Adrenal gland (tissue), 12 donors: ENCODE data around the gene ZNF337. TPM values are rescaled to one million over a fixed set of nuclear protein-coding genes. Genes with fewer than 3 reads are reported as not detected.
"Not testable (repeated sequence)": the region's sequence is repeated elsewhere in the genome, so short reads cannot be mapped to it uniquely, and the experiment has no call there.

Experiments
- DNase-seq, 7 donors: peaks; one replicate each; pipeline ENCODE4 v3.0.0-alpha.2; 2019 to 2020
- H3K27ac ChIP-seq, 5 donors: fragments of 200-600 bp; sonication (generic) in 4 of 5; 1 replicate in 3 of 5; 2 replicates in 2 of 5; pipeline versions ENCODE4 v1.5.1 to v1.8.0; 2016 to 2020; ENCODE audit warnings: mild to moderate bottlenecking in 1 of 5
- H3K27me3 ChIP-seq: fragments of 200-600 bp; 2 replicates; pipeline ENCODE4 v1.8.0; 2021
- H3K36me3 ChIP-seq, 2 donors: fragments of 200-600 bp; replicated peaks in 1 of 2; 1 replicate in 1 of 2; 2 replicates in 1 of 2; pipeline versions ENCODE4 v1.5.1 to v1.8.0; 2018 to 2022
- H3K4me1 ChIP-seq, 2 donors: fragments of 200-600 bp; replicated peaks in 1 of 2; 1 replicate in 1 of 2; 2 replicates in 1 of 2; pipeline versions ENCODE4 v1.5.1 to v1.8.0; 2018 to 2021
- H3K4me3 ChIP-seq, 4 donors: fragments of 200-600 bp; sonication (generic) in 3 of 4; one replicate each; pipeline ENCODE4 v1.5.1; 2016 to 2018
- H3K9me3 ChIP-seq, 3 donors: fragments of 200-600 bp; sonication (generic) in 1 of 3; replicated peaks in 1 of 3; 1 replicate in 2 of 3; 2 replicates in 1 of 3; pipeline versions ENCODE4 v1.5.1 to v1.8.0; 2016 to 2021
- POLR2A ChIP-seq, 2 donors: fragments of 450-650 bp; IDR thresholded peaks; one replicate each; pipeline ENCODE4 v1.6.1; 2017; ENCODE audit warnings: antibody characterized with exemption in 2 of 2, mild to moderate bottlenecking in 2 of 2, moderate library complexity in 1 of 2
- WGBS, 4 donors: extraction: QIAGEN DNeasy Blood & Tissue Kit in 2 of 4; methylation state at CpG; one replicate each; pipeline versions ENCODE4 v1.1.5 to v1.1.7; 2013 to 2017; 5-methylcytosine and 5-hydroxymethylcytosine counted together
- intact Hi-C, 2 donors: fragments of 100-400 bp; cut with DNase I; formaldehyde crosslinking; loops; one replicate each; pipeline versions ENCODE4 v1.14.1 to v1.15.0; 2022 to 2023
- polyA plus RNA-seq, 3 donors: library from polyadenylated mRNA; stranded (reverse); fragments of 200-250 nt in 2 of 3; fragments of 350-450 nt in 1 of 3; fragmentation: Illumina TruSeq in 1 of 3; extraction: RNeasy Lipid Tissue Mini Kit (QIAGEN cat#74804) in 1 of 3; gene quantifications; one replicate each; pipeline ENCODE4 v1.2.3, GENCODE V29; 2013 to 2014
- total RNA-seq, 9 donors: library from RNA; depleted of rRNA in 4 of 9; stranded (reverse); fragments of >200 nt in 4 of 9; fragments of 120-200 nt in 1 of 9; fragmentation: NEBNext Ultra II Directional in 1 of 9; extraction: Animal tissue kit (Norgen Biotek cat#: 25700) in 1 of 9; gene quantifications; one replicate each; pipeline versions ENCODE4 v1.1.0 to v1.2.4, GENCODE V29; 2013 to 2023
- TF ChIP-seq, protein P1 (sequence below), 6 experiments: fragments of 450-650 bp in 4 of 6; fragments of 200-600 bp in 2 of 6; sonication (generic) in 1 of 6; IDR thresholded peaks; 1 replicate in 5 of 6; 2 replicates in 1 of 6; pipeline versions ENCODE4 v1.5.1 to v1.8.0; 2016 to 2021; ENCODE audit warnings: antibody characterized with exemption in 6 of 6, mild to moderate bottlenecking in 2 of 6, moderate library complexity in 1 of 6
- donor health status: healthy with polysubstance abuse.
- donor health status: Bipolar disorder and iron deficiency.
- donor health status: DM: yes; HTN: yes; CAD: no.
- donor health status: DM: no; HTN: no; CAD: no.
- donor health status: DM: no; HTN: no; CAD: no.
- donor health status: DM: yes; HTN: yes; CAD: no.

The ZNF337 gene
- total and polyA plus RNA-seq, 12 donors: 7.1 to 29.4 (median 11.8) TPM

GRCh38 chr20:25686081-25687067, 10.3 kb downstream of the ZNF337 start:
- intact Hi-C loops: no loop called here
- no peak for DNase-seq
- Histone ChIP-seq H3K9me3 (no peaks in the 10 kb centered on the region), H3K36me3 (peaks cover 0 to 9% of the 10 kb centered on the region in 2 donors), H3K27me3 (no peaks in the 10 kb centered on the region), H3K27ac (no peak overlapping the region), H3K4me1 (no peaks in the 10 kb centered on the region), H3K4me3 (no peak overlapping the region)
- TF ChIP-seq, protein P1, sequence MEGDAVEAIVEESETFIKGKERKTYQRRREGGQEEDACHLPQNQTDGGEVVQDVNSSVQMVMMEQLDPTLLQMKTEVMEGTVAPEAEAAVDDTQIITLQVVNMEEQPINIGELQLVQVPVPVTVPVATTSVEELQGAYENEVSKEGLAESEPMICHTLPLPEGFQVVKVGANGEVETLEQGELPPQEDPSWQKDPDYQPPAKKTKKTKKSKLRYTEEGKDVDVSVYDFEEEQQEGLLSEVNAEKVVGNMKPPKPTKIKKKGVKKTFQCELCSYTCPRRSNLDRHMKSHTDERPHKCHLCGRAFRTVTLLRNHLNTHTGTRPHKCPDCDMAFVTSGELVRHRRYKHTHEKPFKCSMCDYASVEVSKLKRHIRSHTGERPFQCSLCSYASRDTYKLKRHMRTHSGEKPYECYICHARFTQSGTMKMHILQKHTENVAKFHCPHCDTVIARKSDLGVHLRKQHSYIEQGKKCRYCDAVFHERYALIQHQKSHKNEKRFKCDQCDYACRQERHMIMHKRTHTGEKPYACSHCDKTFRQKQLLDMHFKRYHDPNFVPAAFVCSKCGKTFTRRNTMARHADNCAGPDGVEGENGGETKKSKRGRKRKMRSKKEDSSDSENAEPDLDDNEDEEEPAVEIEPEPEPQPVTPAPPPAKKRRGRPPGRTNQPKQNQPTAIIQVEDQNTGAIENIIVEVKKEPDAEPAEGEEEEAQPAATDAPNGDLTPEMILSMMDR (IDR thresholded peaks at IDR 0.05): no peak
- no peak for TF ChIP-seq POLR2A (IDR thresholded peaks at IDR 0.05)
- 67 to 85% (median 74%) methylated on average over 5 to 8 of the region's 8 CpGs for WGBS, 4 donors

GRCh38 chr20:25685276-25686080, 11.2 kb downstream of the ZNF337 start:
- H3K9me3 ChIP-seq: no peaks in the 10 kb centered on the region
- H3K4me3 ChIP-seq: no peak overlapping the region
- H3K4me1 ChIP-seq: no peaks in the 10 kb centered on the region
- H3K36me3 ChIP-seq: peaks cover 0 to 5% of the 10 kb centered on the region in 2 donors
- 92 to 94% (median 93%) methylated on average over 8 to 9 of the region's 9 CpGs for WGBS, 4 donors
- no peak overlapping the region for H3K27ac ChIP-seq
- TF ChIP-seq POLR2A (IDR thresholded peaks at IDR 0.05): no peak
- TF ChIP-seq, protein P1 (IDR thresholded peaks at IDR 0.05): no peak
- no peaks in the 10 kb centered on the region for H3K27me3 ChIP-seq
- intact Hi-C loops: no loop called here
- no peak for DNase-seq

DNA sequence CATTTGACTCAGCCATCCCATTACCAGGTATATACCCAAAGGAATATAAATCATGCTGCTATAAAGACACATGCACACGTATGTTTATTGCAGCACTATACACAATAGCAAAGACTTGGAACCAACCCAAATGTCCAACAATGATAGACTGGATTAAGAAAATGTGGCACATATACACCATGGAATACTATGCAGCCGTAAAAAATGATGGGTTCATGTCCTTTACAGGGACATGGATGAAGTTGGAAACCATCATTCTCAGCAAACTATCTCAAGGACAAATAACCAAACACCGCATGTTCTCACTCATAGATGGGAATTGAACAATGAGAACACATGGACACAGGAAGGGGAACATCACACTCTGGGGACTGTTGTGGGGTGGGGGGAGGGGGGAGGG, 12.8 kb downstream of the ZNF337 start:
- DNase-seq, intact Hi-C loops, H3K4me1 ChIP-seq, H3K4me3 ChIP-seq, H3K9me3 ChIP-seq, H3K27me3 ChIP-seq, H3K36me3 ChIP-seq, H3K27ac ChIP-seq: not testable (repeated sequence)
- WGBS, 4 donors: 89 to 98% (median 94%) methylated on average over 3 of the region's 3 CpGs

DNA sequence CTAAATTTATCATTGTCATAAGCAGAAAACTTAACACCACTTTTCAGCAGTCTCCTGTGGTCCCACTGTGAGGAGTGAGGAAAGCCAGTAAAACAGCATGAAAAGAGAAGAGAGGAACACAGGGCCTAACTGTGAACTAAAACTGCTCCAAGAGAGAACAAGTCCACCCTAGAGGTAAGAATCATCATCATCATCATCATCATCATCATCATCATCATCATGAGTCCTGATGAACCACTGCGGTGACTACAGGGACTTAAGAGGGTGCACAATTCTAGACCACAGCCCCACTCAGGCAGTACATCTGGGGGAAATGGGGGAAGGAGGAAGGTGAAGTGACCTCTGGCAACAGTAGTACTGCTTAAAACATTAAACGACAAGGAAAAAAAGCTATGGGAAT, 13.6 kb downstream of the ZNF337 start:
- no peaks in the 10 kb centered on the region for H3K4me1 ChIP-seq
- TF ChIP-seq, protein P1 (IDR thresholded peaks at IDR 0.05): no peak
- no peak for TF ChIP-seq POLR2A (IDR thresholded peaks at IDR 0.05)
- intact Hi-C loops: no loop called here
- no peak overlapping the region for H3K27ac ChIP-seq
- H3K27me3 ChIP-seq: no peaks in the 10 kb centered on the region
- 90 to 98% (median 94%) methylated on average over 2 of the region's 2 CpGs for WGBS, 4 donors
- no peaks in the 10 kb centered on the region for H3K9me3 ChIP-seq
- peaks cover 0 to 5% of the 10 kb centered on the region in 2 donors for H3K36me3 ChIP-seq
- DNase-seq: no peak
- H3K4me3 ChIP-seq: no peak overlapping the region
